HEK293T (cell line): ENCODE measurements around the gene CAMK1D.

Experiments used
- CTCF ChIA-PET: fragments of 350-600 bp; formaldehyde crosslinking; extraction: SDS; loops from one replicate; lab custom pipeline; 2021; ENCODE audit warnings: antibody characterized with exemption, inconsistent platforms; lab: Yijun Ruan, JAX
- POLR2A ChIA-PET: fragments of 350-600 bp; formaldehyde crosslinking; extraction: SDS; loops from one replicate; lab custom pipeline; 2020; ENCODE audit warnings: antibody characterized with exemption, inconsistent platforms; lab: Yijun Ruan, JAX
- DNase-seq: peaks from one replicate; pipeline ENCODE4 v3.0.0; 2012; ENCODE audit warnings: mixed read lengths; ENCODE audit errors: extremely low spot score
- ARNT ChIP-seq: fragments of 450-650 bp; IDR thresholded peaks from 2 replicates; pipeline ENCODE4 v1.6.1; 2017; ENCODE audit warnings: mild to moderate bottlenecking
- BHLHE40 ChIP-seq: fragments of 450-650 bp; IDR thresholded peaks from 2 replicates; pipeline ENCODE4 v1.6.1; 2016; ENCODE audit warnings: mild to moderate bottlenecking, moderate library complexity, borderline replicate concordance
- CTBP1 ChIP-seq: fragments of 450-650 bp; IDR thresholded peaks from 2 replicates; pipeline ENCODE4 v1.6.1; 2016; ENCODE audit warnings: borderline replicate concordance
- ELF4 ChIP-seq: fragments of 450-650 bp; IDR thresholded peaks from 2 replicates; pipeline ENCODE4 v1.6.1; 2017; ENCODE audit warnings: antibody characterized with exemption
- FOXA1 ChIP-seq: fragments of 450-650 bp; IDR thresholded peaks from 2 replicates; pipeline ENCODE4 v1.6.1; 2016; ENCODE audit warnings: mild to moderate bottlenecking
- FOXK2 ChIP-seq: fragments of 450-650 bp; IDR thresholded peaks from 2 replicates; pipeline ENCODE4 v1.6.1; 2016; ENCODE audit warnings: mild to moderate bottlenecking
- FOXM1 ChIP-seq: fragments of 450-650 bp; IDR thresholded peaks from 2 replicates; pipeline ENCODE4 v1.6.1; 2017; ENCODE audit warnings: mild to moderate bottlenecking, borderline replicate concordance
- HDGF ChIP-seq: fragments of 450-650 bp; IDR thresholded peaks from 2 replicates; pipeline ENCODE4 v1.6.1; 2017; ENCODE audit warnings: antibody characterized with exemption, borderline replicate concordance
- L3MBTL2 ChIP-seq: fragments of 450-650 bp; conservative IDR thresholded peaks from 2 replicates; pipeline ENCODE4 v1.6.1; 2016; ENCODE audit warnings: mild to moderate bottlenecking
- LEF1 ChIP-seq: fragments of 450-650 bp; IDR thresholded peaks from 2 replicates; pipeline ENCODE4 v1.6.1; 2017; ENCODE audit warnings: mild to moderate bottlenecking, borderline replicate concordance
- NFRKB ChIP-seq: fragments of 450-650 bp; IDR thresholded peaks from 2 replicates; pipeline ENCODE4 v1.6.1; 2016; ENCODE audit warnings: mild to moderate bottlenecking, moderate library complexity
- SP1 ChIP-seq: fragments of 450-650 bp; IDR thresholded peaks from 2 replicates; pipeline ENCODE4 v1.6.1; 2017
- SUZ12 ChIP-seq: fragments of 450-650 bp; IDR thresholded peaks from 2 replicates; pipeline ENCODE4 v1.6.1; 2016; ENCODE audit warnings: mild to moderate bottlenecking
- TARDBP ChIP-seq: fragments of 450-650 bp; IDR thresholded peaks from 2 replicates; pipeline ENCODE4 v1.6.1; 2016
- ZNF384 ChIP-seq: fragments of 450-650 bp; IDR thresholded peaks from 2 replicates; pipeline ENCODE4 v1.6.1; 2016
- TF ChIP-seq, protein P1 (sequence below): fragments of 450-650 bp; IDR thresholded peaks from 2 replicates; pipeline ENCODE4 v1.6.1; 2016

The CAMK1D gene

DNA sequence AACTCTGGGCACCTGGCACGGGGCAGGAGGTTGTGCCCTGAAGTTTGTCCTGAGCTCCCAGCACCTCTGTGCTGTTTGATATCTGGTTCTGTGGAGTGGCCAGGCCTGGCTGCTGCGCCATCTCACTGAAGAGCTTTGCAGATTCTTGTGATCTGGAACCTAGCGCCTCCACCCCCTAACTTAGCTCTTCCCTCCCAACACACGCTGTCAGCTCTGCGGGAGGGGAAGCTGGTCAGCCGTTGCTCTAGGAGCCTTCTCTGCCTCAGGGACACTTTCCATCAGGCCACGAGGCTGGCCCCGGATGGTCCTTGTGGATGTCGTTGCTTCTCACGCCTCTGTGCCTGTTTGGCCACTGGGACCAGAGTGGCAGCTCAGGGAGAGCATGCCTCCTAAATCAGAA lies 438.9 kb downstream of the CAMK1D start:
- ChIA-PET CTCF (no interaction called here), POLR2A (no interaction called here)

DNA sequence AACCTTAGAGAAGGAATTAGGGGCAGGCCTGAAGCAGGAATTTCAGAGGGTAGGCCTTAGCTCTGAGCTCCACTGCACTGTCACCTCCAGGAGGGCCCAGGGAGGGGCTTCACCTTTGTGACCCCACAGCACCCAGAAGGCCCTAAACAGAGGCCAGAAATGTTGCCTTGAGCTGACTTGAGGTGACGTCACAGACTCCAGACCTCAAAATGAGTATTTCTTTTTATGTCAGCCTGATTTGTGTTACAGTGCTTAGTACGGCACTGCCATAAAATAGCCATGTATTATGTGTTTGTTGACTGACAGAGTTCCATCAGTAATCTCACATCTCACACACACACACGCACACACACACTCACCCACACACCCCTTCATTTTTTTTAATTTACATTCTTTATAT lies 440.9 kb downstream of the CAMK1D start:
- TF ChIP-seq SP1 (no peak), ARNT (no peak), TARDBP (no peak), L3MBTL2 (no peak)
- DNase-seq, result no peak
- CTCF ChIA-PET, result interaction anchor here (1.0 kb wide), 1 partner anchor 40 kb away, joined by 3 read pairs; no protein-coding TSS in a partner anchor
- POLR2A ChIA-PET, result no interaction called here

More for the DNA sequence above, 438.9 kb downstream of the CAMK1D start:
- TF ChIP-seq FOXK2, result no peak
- no peak for TF ChIP-seq ELF4
- TF ChIP-seq, protein P1, sequence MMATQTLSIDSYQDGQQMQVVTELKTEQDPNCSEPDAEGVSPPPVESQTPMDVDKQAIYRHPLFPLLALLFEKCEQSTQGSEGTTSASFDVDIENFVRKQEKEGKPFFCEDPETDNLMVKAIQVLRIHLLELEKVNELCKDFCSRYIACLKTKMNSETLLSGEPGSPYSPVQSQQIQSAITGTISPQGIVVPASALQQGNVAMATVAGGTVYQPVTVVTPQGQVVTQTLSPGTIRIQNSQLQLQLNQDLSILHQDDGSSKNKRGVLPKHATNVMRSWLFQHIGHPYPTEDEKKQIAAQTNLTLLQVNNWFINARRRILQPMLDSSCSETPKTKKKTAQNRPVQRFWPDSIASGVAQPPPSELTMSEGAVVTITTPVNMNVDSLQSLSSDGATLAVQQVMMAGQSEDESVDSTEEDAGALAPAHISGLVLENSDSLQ, result no peak
- no peak for TF ChIP-seq NFRKB
- no peak for DNase-seq

DNA sequence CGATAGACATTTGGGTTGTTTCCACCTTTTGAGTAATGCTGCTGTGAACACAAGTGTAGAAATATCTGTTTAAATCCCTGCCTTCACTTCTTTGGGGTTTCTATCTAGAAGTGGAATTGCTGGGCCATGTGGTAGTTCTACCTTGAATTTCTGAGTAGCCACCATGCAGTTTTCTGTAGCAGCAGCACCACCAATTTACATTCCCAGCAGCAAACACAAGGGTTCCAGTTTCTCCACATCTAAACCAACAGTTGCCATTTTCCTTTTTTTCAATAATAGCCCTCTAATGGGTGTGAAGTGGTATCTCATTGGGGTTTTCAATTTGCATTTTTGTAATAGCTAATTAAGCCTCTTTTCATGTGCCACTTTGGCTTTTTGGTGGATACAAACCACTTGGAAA lies 442.4 kb downstream of the CAMK1D start:
- no peak for DNase-seq
- ChIA-PET POLR2A (no interaction called here), CTCF (no interaction called here)
- TF ChIP-seq FOXM1 (no peak), ELF4 (no peak), FOXK2 (no peak), FOXA1 (no peak)

DNA sequence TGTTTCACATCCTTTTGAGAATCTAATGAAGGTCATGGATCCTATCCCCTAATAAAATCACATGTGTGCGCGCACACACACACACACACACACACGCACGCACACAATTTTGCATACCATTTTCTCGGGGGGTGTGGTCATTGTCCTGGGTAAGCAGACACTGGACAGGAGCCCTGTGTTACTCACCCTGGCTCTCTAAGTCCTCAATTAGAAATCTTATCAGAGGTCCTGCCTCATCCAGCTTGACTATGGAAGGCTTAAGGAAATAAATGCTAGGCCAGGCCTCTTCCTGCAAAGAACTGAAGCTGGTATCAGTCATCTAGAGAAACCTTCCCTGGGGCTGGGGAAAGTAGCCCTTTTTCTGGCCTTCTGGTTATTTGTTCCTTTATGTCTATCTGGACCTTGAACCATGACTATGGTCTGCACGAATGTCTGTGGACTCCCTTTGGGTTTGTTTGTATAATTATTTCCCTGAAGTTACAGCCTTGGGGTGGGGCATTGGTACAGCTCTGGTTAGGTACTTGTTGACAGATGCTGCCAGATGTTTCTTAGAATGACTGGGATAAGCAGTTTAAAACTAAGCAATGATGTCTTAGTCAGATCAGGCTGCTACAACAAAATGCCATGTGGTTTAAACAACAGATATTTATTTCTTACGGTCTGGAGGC lies 443.7 kb downstream of the CAMK1D start:
- ChIA-PET POLR2A (no interaction called here), CTCF (no interaction called here)
- DNase-seq, result no peak
- TF ChIP-seq FOXA1 (no peak), ELF4 (no peak), TARDBP (no peak), CTBP1 (no peak), ARNT (no peak), BHLHE40 (no peak), L3MBTL2 (no peak), NFRKB (no peak), FOXM1 (no peak)
- TF ChIP-seq, protein P1, result no peak

DNA sequence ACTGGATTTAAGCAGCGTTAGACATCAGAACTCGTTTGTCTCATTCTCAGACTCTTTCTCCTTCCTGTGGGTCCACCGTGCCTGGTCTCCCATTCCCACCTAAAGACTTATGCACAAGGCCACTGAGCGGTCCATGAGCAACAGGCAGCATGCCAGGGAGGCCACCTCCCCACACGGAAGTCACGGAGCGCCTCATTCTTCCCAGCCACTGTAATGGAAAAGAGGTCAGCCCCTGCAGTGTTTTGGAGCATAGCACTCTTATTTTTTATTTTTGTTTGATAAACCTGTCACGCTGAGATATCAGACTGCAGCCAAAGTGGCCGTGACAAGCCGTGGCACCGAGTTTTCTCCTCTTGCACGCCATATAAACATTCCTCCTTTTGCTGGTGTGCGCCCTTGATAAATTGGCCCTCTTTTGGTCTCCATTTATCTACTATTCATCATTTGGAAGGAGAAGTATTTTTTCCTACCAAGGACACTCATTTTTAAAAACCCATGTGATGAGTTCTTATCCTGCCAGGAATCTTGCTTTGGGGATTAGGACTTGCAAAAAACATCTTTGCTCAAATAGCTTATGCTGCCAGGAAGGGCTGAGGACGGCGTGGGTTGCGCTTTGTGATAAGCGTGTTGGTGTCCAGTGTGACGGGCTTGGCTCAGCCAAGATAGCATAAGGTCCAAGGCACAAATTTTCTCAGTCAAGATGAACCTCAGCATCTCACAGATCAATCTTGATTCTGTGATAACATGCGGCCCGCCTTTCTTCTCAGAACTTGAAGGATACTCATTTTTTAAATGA lies 446.2 kb downstream of the CAMK1D start:
- TF ChIP-seq ARNT, result no peak
- TF ChIP-seq FOXM1, result no peak
- TF ChIP-seq FOXK2, result no peak
- TF ChIP-seq ZNF384, result no peak
- TF ChIP-seq, protein P1, result no peak
- no peak for TF ChIP-seq BHLHE40
- TF ChIP-seq SUZ12, result no peak
- TF ChIP-seq NFRKB, result no peak
- no peak for TF ChIP-seq FOXA1
- no peak for TF ChIP-seq CTBP1
- no peak for TF ChIP-seq TARDBP
- ChIA-PET POLR2A (no interaction called here), CTCF (interaction anchor here (0.8 to 1.5 kb wide), 2 partner anchors 13 to 109 kb away, joined by 3 to 7 read pairs; no protein-coding TSS in a partner anchor)
- no peak for DNase-seq

DNA sequence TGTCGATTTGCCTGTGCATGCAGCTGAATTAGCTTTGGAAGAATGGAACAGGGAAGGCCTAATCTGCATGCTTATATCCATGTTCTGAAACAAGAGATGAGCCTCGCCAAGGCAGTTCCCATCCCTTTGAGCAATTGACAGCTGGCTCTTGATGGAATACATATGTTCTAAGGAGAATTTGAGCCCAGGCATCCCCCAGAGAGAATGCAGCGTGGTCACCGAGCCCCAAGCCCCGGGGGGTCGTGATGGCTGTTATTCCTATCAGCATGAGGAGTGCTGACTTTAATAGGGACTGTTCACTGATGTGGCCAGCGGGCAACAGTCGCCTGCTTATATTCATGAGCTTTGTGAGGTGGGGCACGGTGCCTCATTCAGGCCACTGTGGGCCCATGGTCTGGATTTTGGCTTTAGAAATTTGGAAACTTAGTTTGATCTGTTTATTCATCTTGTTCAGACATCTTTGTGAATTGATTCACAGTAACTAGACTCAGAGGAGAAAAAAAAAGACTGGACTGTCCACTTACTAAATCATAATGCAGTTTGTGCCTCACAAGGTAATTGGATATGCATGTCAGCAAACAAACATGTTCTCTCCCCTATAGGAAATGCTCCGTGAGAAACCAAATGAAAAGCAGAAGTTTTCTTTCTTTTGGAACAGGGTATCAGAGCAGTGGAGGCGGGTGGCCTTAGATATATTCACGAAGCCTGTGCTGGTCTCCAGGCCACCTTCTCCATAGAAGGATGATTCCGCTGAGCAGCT lies 447.2 kb downstream of the CAMK1D start:
- POLR2A ChIA-PET, result no interaction called here
- CTCF ChIA-PET, result interaction anchor here (0.6 to 1.5 kb wide), 3 partner anchors 14 to 108 kb away, joined by 3 to 7 read pairs (median 3); no protein-coding TSS in a partner anchor
- TF ChIP-seq ELF4, result no peak
- no peak for TF ChIP-seq ARNT
- no peak for TF ChIP-seq CTBP1
- no peak for TF ChIP-seq HDGF
- TF ChIP-seq L3MBTL2, result no peak
- TF ChIP-seq FOXA1, result no peak
- TF ChIP-seq LEF1, result no peak
- no peak for TF ChIP-seq ZNF384
- TF ChIP-seq FOXM1, result no peak
- TF ChIP-seq TARDBP, result no peak
- TF ChIP-seq SP1, result no peak
- TF ChIP-seq SUZ12, result no peak
- no peak for TF ChIP-seq BHLHE40
- no peak for TF ChIP-seq NFRKB
- no peak for TF ChIP-seq FOXK2
- TF ChIP-seq, protein P1, result no peak
- DNase-seq, result no peak
